GM12892 (cell line): ENCODE measurements around the gene MAN2A2.

Source experiments
- POLR2AphosphoS5 ChIP-seq: IDR thresholded peaks from 2 replicates; pipeline ENCODE4 v1.6.1; 2011; ENCODE audit warnings: low read depth, low read length, control low read depth
- TAF1 ChIP-seq: IDR thresholded peaks from 2 replicates; pipeline ENCODE4 v1.6.1; 2011; ENCODE audit warnings: low read depth, mild to moderate bottlenecking, control low read depth, low read length, borderline replicate concordance

GRCh38 chr15:90915216-90915807 lies 12.2 kb downstream of the MAN2A2 start:
- TF ChIP-seq POLR2AphosphoS5 (no peak), TAF1 (no peak)
